Peyer's patch (tissue), 4 donors: Measurements from ENCODE around the gene MYO18B.

Experiments
- POLR2A ChIP-seq, 2 donors: fragments of 450-650 bp; IDR thresholded peaks; one replicate each; pipeline ENCODE4 v1.5.1; 2017; ENCODE audit warnings: antibody characterized with exemption in 2 of 2, mild to moderate bottlenecking in 2 of 2, moderate library complexity in 2 of 2
- TF ChIP-seq, protein P1 (sequence below), 6 experiments: fragments of 450-650 bp in 4 of 6; fragments of 200-600 bp in 2 of 6; sonication (generic) in 1 of 6; IDR thresholded peaks; one replicate each; pipeline ENCODE4 v1.5.1; 2017 to 2019; ENCODE audit warnings: antibody characterized with exemption in 6 of 6, mild to moderate bottlenecking in 3 of 6, moderate library complexity in 1 of 6

DNA sequence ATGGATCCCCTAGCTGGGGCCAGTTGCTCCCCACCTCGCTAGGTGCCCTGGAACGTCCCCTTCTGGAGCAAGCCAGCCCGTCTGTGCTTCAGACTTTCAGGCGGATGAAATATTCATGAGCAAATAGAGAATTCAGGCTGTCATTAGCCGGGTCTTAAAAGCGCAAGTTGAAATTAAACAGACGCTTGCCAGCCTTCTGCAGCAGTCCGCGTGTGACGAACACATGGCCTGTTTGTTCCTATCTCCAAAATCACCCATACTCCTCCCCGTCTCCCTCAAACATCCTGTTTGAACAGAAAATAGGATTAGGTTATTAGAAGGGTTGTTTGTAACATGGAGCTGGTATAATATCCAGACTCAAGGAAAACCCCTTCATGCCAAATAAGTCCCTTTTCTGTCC lies 38.7 kb downstream of the MYO18B start:
- TF ChIP-seq, protein P1, sequence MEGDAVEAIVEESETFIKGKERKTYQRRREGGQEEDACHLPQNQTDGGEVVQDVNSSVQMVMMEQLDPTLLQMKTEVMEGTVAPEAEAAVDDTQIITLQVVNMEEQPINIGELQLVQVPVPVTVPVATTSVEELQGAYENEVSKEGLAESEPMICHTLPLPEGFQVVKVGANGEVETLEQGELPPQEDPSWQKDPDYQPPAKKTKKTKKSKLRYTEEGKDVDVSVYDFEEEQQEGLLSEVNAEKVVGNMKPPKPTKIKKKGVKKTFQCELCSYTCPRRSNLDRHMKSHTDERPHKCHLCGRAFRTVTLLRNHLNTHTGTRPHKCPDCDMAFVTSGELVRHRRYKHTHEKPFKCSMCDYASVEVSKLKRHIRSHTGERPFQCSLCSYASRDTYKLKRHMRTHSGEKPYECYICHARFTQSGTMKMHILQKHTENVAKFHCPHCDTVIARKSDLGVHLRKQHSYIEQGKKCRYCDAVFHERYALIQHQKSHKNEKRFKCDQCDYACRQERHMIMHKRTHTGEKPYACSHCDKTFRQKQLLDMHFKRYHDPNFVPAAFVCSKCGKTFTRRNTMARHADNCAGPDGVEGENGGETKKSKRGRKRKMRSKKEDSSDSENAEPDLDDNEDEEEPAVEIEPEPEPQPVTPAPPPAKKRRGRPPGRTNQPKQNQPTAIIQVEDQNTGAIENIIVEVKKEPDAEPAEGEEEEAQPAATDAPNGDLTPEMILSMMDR (IDR thresholded peaks at IDR 0.05): no peak
- no peak for TF ChIP-seq POLR2A (IDR thresholded peaks at IDR 0.05)
